ENCODE data around the gene RAD51. TPM values are rescaled to one million over a fixed set of nuclear protein-coding genes. Genes with fewer than 3 reads are reported as not detected.

RAD51 gene
- total RNA-seq, 1 experiment from 2014 or later: 14.5 TPM

DNA sequence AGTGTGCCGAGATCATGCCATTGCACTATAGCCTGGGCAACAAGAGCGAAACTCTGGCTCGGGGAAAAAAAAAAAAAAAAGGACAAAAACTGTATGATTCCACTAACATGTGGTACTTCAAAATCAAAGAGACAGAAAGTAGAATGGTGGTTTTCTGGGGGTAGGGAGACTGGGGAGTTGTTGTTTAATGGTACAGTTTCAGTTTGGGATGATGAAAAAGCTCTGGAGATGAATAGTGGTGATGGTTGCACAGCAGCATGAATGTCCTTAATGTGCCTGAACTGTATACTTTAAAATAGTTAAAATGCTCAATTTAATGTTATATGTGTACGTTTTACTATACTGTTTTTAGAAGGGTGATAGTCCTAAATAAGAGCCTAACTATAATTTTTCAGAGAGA lies 27.4 kb downstream of the RAD51 start:
- intact Hi-C loops (cut with micrococcal nuclease; ENCODE audit: unreplicated experiment): no loop called here
- H3K36me3 Mint-ChIP-seq (ENCODE audit: insufficient read depth, unreplicated experiment): no peaks in the 10 kb centered on the region
- no peaks in the 10 kb centered on the region for H3K4me1 Mint-ChIP-seq (ENCODE audit: low read depth, unreplicated experiment)
- TF ChIP-seq, protein P1, sequence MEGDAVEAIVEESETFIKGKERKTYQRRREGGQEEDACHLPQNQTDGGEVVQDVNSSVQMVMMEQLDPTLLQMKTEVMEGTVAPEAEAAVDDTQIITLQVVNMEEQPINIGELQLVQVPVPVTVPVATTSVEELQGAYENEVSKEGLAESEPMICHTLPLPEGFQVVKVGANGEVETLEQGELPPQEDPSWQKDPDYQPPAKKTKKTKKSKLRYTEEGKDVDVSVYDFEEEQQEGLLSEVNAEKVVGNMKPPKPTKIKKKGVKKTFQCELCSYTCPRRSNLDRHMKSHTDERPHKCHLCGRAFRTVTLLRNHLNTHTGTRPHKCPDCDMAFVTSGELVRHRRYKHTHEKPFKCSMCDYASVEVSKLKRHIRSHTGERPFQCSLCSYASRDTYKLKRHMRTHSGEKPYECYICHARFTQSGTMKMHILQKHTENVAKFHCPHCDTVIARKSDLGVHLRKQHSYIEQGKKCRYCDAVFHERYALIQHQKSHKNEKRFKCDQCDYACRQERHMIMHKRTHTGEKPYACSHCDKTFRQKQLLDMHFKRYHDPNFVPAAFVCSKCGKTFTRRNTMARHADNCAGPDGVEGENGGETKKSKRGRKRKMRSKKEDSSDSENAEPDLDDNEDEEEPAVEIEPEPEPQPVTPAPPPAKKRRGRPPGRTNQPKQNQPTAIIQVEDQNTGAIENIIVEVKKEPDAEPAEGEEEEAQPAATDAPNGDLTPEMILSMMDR (IDR thresholded peaks at IDR 0.05; ENCODE audit: unreplicated experiment): no peak
- no TSS peak for BruUV-seq (replicated peaks)
- CTCF ChIA-PET: interaction anchor here (0.7 kb wide), 1 partner anchor 18 kb away, joined by 3 read pairs; no protein-coding TSS in a partner anchor
- H3K9me3 Mint-ChIP-seq (ENCODE audit: low read depth, unreplicated experiment): no peaks in the 10 kb centered on the region
- DNase-seq: no peak
- no peaks in the 10 kb centered on the region for H3K27me3 Mint-ChIP-seq (ENCODE audit: unreplicated experiment)
- no peak overlapping the region for H3K4me3 Mint-ChIP-seq (ENCODE audit: low read depth, unreplicated experiment)
- no peak overlapping the region for H3K27ac Mint-ChIP-seq (ENCODE audit: unreplicated experiment)

DNA sequence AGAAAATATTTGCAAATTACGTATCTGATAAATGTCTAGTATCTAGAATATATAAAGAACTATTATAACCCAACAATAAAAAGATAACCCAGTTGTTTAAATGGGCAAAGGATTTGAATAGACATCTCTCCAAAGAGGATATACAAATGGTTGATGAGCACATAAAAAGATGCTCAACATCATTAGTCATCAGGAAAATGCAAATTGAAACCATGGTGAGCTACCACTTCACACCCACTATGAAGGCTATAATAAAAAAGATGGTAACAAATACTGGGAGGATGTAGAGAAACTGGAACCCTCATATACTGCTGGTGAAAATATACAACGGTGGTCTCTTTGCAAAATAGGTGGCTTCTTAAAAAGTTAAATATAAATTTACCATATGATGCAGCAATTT lies 28.0 kb downstream of the RAD51 start:
- CTCF ChIA-PET: interaction anchor here (0.7 kb wide), 1 partner anchor 18 kb away, joined by 3 read pairs; no protein-coding TSS in a partner anchor
- no peaks in the 10 kb centered on the region for H3K9me3 Mint-ChIP-seq (ENCODE audit: low read depth, unreplicated experiment)

DNA sequence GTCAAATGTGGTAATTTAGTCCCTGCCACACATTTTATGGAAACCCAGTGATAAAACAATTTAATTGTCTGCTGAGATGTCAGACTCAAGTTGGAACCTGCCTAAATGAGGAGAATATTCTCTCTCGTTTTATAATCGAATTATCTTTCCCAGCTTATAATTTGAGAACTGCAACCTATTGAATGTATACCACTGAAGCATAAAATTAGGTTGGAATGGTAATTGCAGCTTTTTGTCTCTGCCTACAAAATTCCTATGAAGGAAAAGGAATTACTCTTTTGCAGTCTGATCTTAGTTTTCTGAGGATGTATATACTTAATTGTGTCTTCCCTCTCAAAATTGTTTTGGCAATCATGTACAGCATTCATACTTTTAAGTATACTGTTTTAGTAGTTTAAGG lies 28.9 kb downstream of the RAD51 start:
- Mint-ChIP-seq H3K27ac (ENCODE audit: unreplicated experiment) (no peak overlapping the region), H3K4me1 (ENCODE audit: low read depth, unreplicated experiment) (no peaks in the 10 kb centered on the region), H3K36me3 (ENCODE audit: insufficient read depth, unreplicated experiment) (no peaks in the 10 kb centered on the region), H3K9me3 (ENCODE audit: low read depth, unreplicated experiment) (no peaks in the 10 kb centered on the region), H3K4me3 (ENCODE audit: low read depth, unreplicated experiment) (no peak overlapping the region), H3K27me3 (ENCODE audit: unreplicated experiment) (no peaks in the 10 kb centered on the region)
- BruUV-seq (replicated peaks): no TSS peak
- intact Hi-C loops (cut with micrococcal nuclease; ENCODE audit: unreplicated experiment): no loop called here
- CTCF ChIA-PET: interaction anchor here (0.7 kb wide), 1 partner anchor 12 kb away, joined by 4 read pairs; no protein-coding TSS in a partner anchor
- TF ChIP-seq, protein P1 (IDR thresholded peaks at IDR 0.05; ENCODE audit: unreplicated experiment): no peak
- DNase-seq: no peak

More for the DNA sequence above, 28.0 kb downstream of the RAD51 start:
- DNase-seq: no peak
- no peaks in the 10 kb centered on the region for H3K36me3 Mint-ChIP-seq (ENCODE audit: insufficient read depth, unreplicated experiment)
- intact Hi-C loops (cut with micrococcal nuclease; ENCODE audit: unreplicated experiment): no loop called here
- H3K27ac Mint-ChIP-seq (ENCODE audit: unreplicated experiment): no peak overlapping the region
- TF ChIP-seq, protein P1 (IDR thresholded peaks at IDR 0.05; ENCODE audit: unreplicated experiment): no peak
- no peak overlapping the region for H3K4me3 Mint-ChIP-seq (ENCODE audit: low read depth, unreplicated experiment)
- H3K4me1 Mint-ChIP-seq (ENCODE audit: low read depth, unreplicated experiment): no peaks in the 10 kb centered on the region
- H3K27me3 Mint-ChIP-seq (ENCODE audit: unreplicated experiment): no peaks in the 10 kb centered on the region
- BruUV-seq (replicated peaks): no TSS peak

DNA sequence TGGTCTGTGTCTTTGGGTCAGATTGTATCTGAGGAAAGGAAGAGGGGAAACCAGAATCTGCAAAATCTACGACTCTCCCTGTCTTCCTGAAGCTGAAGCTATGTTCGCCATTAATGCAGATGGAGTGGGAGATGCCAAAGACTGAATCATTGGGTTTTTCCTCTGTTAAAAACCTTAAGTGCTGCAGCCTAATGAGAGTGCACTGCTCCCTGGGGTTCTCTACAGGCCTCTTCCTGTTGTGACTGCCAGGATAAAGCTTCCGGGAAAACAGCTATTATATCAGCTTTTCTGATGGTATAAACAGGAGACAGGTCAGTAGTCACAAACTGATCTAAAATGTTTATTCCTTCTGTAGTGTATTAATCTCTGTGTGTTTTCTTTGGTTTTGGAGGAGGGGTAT lies 36.1 kb downstream of the RAD51 start:
- CTCF ChIA-PET: no interaction called here
- intact Hi-C loops (cut with micrococcal nuclease; ENCODE audit: unreplicated experiment): no loop called here
- no peak overlapping the region for H3K27ac Mint-ChIP-seq (ENCODE audit: unreplicated experiment)
- no peaks in the 10 kb centered on the region for H3K9me3 Mint-ChIP-seq (ENCODE audit: low read depth, unreplicated experiment)
- H3K27me3 Mint-ChIP-seq (ENCODE audit: unreplicated experiment): no peaks in the 10 kb centered on the region
- H3K36me3 Mint-ChIP-seq (ENCODE audit: insufficient read depth, unreplicated experiment): peaks cover 10% of the 10 kb centered on the region
- no peak for DNase-seq
- no TSS peak for BruUV-seq (replicated peaks)
- no peak overlapping the region for H3K4me3 Mint-ChIP-seq (ENCODE audit: low read depth, unreplicated experiment)
- no peaks in the 10 kb centered on the region for H3K4me1 Mint-ChIP-seq (ENCODE audit: low read depth, unreplicated experiment)
- TF ChIP-seq, protein P1 (IDR thresholded peaks at IDR 0.05; ENCODE audit: unreplicated experiment): no peak

Data from Calu3 (cell line).